H7 (cell line): ENCODE data around the gene RNU11. TPM values are rescaled to one million over a fixed set of nuclear protein-coding genes. Genes with fewer than 3 reads are reported as not detected.
"Not testable (repeated sequence)": the region's sequence is repeated elsewhere in the genome, so short reads cannot be mapped to it uniquely, and the experiment has no call there.

Source experiments
- DNase-seq: peaks from one replicate; pipeline ENCODE4 v3.0.0; 2012
- H3K27me3 ChIP-seq: 2 replicates; pipeline ENCODE4 v1.6.0; 2011; ENCODE audit warnings: mild to moderate bottlenecking, low read length; ENCODE audit not compliant: control insufficient read depth, insufficient read depth
- H3K36me3 ChIP-seq: replicated peaks from 2 replicates; pipeline ENCODE4 v1.5.1; 2011; ENCODE audit warnings: low read length; ENCODE audit not compliant: control insufficient read depth, insufficient read depth
- H3K4me3 ChIP-seq: 2 replicates; pipeline ENCODE4 v1.5.1; 2011; ENCODE audit warnings: low read depth, mild to moderate bottlenecking, control low read depth, low read length, moderate library complexity; ENCODE audit not compliant: insufficient read depth
- total RNA-seq: library from RNA; depleted of rRNA; stranded (reverse); fragments of >200 nt; shearing (Covaris generic); gene quantifications from 2 replicates; pipeline ENCODE4 v1.2.3, GENCODE V29; 2014; rRNA removed

Gene RNU11
- not detected in 2 replicates for total RNA-seq

- H3K4me3 ChIP-seq: peak within 1 kb of the TSS; percentile 50
- H3K27me3 ChIP-seq: no peaks in the 10 kb centered on the region
- no peaks in the 10 kb centered on the region for H3K36me3 ChIP-seq
- DNase-seq: peak; percentile 79
Measured at GRCh38 chr1:28648474-28649198, at the start of gene RNU11. TSS of gene RNU11 (plus strand) at chr1:28648600.

- Histone ChIP-seq H3K4me3 (no peak overlapping the region), H3K27me3 (no peaks in the 10 kb centered on the region), H3K36me3 (peaks cover 11% of the 10 kb centered on the region)
- DNase-seq: no peak
Measured at GRCh38 chr1:28601696-28602095, 46.7 kb upstream of the RNU11 start.

- peaks cover 11% of the 10 kb centered on the region for H3K36me3 ChIP-seq
- H3K4me3 ChIP-seq: no peak overlapping the region
- DNase-seq: peak; percentile 77
- no peaks in the 10 kb centered on the region for H3K27me3 ChIP-seq
Measured at GRCh38 chr1:28602536-28603439, 45.6 kb upstream of the RNU11 start.

GRCh38 chr1:28604411-28604810 lies 44.0 kb upstream of the RNU11 start:
- H3K36me3 ChIP-seq: peaks cover 11% of the 10 kb centered on the region
- H3K27me3 ChIP-seq: no peaks in the 10 kb centered on the region
- H3K4me3 ChIP-seq: no peak overlapping the region
- DNase-seq: no peak

GRCh38 chr1:28604962-28605361 lies 43.4 kb upstream of the RNU11 start:
- Histone ChIP-seq H3K36me3 (peaks cover 11% of the 10 kb centered on the region), H3K27me3 (no peaks in the 10 kb centered on the region), H3K4me3 (no peak overlapping the region)
- DNase-seq: no peak

- Histone ChIP-seq H3K4me3 (no peak overlapping the region), H3K36me3 (peaks cover 13% of the 10 kb centered on the region), H3K27me3 (no peaks in the 10 kb centered on the region)
- DNase-seq: no peak
Measured at GRCh38 chr1:28606771-28607170, 41.6 kb upstream of the RNU11 start.

GRCh38 chr1:28613175-28613574 lies 35.2 kb upstream of the RNU11 start:
- H3K36me3 ChIP-seq: peaks cover 17% of the 10 kb centered on the region
- no peaks in the 10 kb centered on the region for H3K27me3 ChIP-seq
- H3K4me3 ChIP-seq: no peak overlapping the region
- no peak for DNase-seq

GRCh38 chr1:28631713-28632112 lies 16.7 kb upstream of the RNU11 start:
- H3K27me3 ChIP-seq: no peaks in the 10 kb centered on the region
- no peak for DNase-seq
- no peaks in the 10 kb centered on the region for H3K36me3 ChIP-seq
- H3K4me3 ChIP-seq: no peak overlapping the region

GRCh38 chr1:28632560-28632959 lies 15.8 kb upstream of the RNU11 start:
- H3K27me3 ChIP-seq: no peaks in the 10 kb centered on the region
- H3K4me3 ChIP-seq: no peak overlapping the region
- no peak for DNase-seq
- H3K36me3 ChIP-seq: no peaks in the 10 kb centered on the region

GRCh38 chr1:28640766-28641165 lies 7.6 kb upstream of the RNU11 start:
- Histone ChIP-seq H3K27me3 (no peaks in the 10 kb centered on the region), H3K4me3 (no peak overlapping the region), H3K36me3 (no peaks in the 10 kb centered on the region)
- no peak for DNase-seq

- no peak for DNase-seq
- Histone ChIP-seq H3K36me3 (no peaks in the 10 kb centered on the region), H3K4me3 (peak overlapping the region; percentile 77), H3K27me3 (no peaks in the 10 kb centered on the region)
Measured at GRCh38 chr1:28642056-28642846, 6.1 kb upstream of the RNU11 start.

GRCh38 chr1:28642847-28643635 lies 5.4 kb upstream of the RNU11 start, which contains the start of gene TAF12:
TSS of gene TAF12 (minus strand) at chr1:28643067. CDS start at chr1:28622081, 20,986 bp downstream.
- Histone ChIP-seq H3K27me3 (no peaks in the 10 kb centered on the region), H3K36me3 (no peaks in the 10 kb centered on the region), H3K4me3 (peak within 1 kb of the TSS; percentile 77)
- peak; percentile 96 for DNase-seq

- Histone ChIP-seq H3K27me3 (no peaks in the 10 kb centered on the region), H3K36me3 (no peaks in the 10 kb centered on the region), H3K4me3 (no peak overlapping the region)
- no peak for DNase-seq
Measured at GRCh38 chr1:28644494-28644893, 3.9 kb upstream of the RNU11 start.

GRCh38 chr1:28645406-28645805 lies 3.0 kb upstream of the RNU11 start:
- DNase-seq, H3K4me3 ChIP-seq, H3K27me3 ChIP-seq, H3K36me3 ChIP-seq: not testable (repeated sequence)
